SH-SY5Y (cell line): ENCODE data around the gene PCGF5.

Source experiments
- GATA2 ChIP-seq: IDR thresholded peaks from 2 replicates; pipeline ENCODE4 v1.6.1; 2011; ENCODE audit warnings: mild to moderate bottlenecking, low read depth, low read length
- GATA3 ChIP-seq: IDR thresholded peaks from 2 replicates; pipeline ENCODE4 v1.6.1; 2011; ENCODE audit warnings: low read depth, mild to moderate bottlenecking, low read length, moderate library complexity

GRCh38 chr10:91284486-91285090, 64.1 kb downstream of the PCGF5 start:
- no peak for TF ChIP-seq GATA2
- no peak for TF ChIP-seq GATA3
